Activated gamma-delta T cell treated with Interleukin-2 at 50 U/mL for 16 hours (primary cell): ENCODE measurements around the gene COX17.
A peak's percentile ranks its signal among the peaks of the same experiment; 100 is the strongest.
"Not testable (repeated sequence)": the region's sequence is repeated elsewhere in the genome, so short reads cannot be mapped to it uniquely, and the experiment has no call there.

Source experiments
- DNase-seq: peaks from one replicate; pipeline ENCODE4 v3.0.0-alpha.2; 2020

Gene COX17, protein sequence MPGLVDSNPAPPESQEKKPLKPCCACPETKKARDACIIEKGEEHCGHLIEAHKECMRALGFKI

GRCh38 chr3:119676771-119677640 is at the start of gene COX17:
Gene COX17 (minus strand): TSS chr3:119677406. CDS start chr3:119677310, 96 bp downstream.
- DNase-seq, result peak; percentile 95

- DNase-seq, result no peak
These were observed 49.7 kb upstream of the COX17 start for GRCh38 chr3:119726909-119727308.

DNA sequence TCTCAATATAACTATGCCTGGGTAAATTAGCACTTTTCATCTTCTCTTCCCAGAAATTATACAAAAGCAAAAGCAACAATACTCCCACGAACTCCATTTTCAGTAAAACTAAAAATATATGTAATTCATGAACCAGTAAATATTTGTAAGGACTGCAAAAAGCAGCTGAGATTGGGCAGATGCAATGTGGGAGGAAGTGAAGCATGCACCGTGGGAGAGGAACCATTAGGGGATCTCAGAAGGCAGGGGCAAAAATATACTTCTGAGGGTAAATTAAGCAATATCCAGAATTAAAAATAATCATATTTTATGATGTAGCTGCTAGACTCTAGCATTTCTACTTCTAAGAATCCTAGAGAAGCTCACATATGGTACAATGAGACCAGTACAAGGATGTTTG is 45.8 kb upstream of the COX17 start:
- no peak for DNase-seq

- DNase-seq, result no peak
These were observed 40.3 kb upstream of the COX17 start for GRCh38 chr3:119717520-119717919.

GRCh38 chr3:119716998-119717397 is 39.8 kb upstream of the COX17 start:
- no peak for DNase-seq

GRCh38 chr3:119715105-119715504 is 37.9 kb upstream of the COX17 start:
- no peak for DNase-seq

GRCh38 chr3:119703820-119704531 is 26.8 kb upstream of the COX17 start:
- DNase-seq, result no peak

GRCh38 chr3:119702530-119703527 is 25.6 kb upstream of the COX17 start, which contains the start of gene CFAP91:
Gene CFAP91 (plus strand): TSS chr3:119703022. CDS start chr3:119703099, 77 bp downstream.
- DNase-seq, result peak; percentile 71

DNA sequence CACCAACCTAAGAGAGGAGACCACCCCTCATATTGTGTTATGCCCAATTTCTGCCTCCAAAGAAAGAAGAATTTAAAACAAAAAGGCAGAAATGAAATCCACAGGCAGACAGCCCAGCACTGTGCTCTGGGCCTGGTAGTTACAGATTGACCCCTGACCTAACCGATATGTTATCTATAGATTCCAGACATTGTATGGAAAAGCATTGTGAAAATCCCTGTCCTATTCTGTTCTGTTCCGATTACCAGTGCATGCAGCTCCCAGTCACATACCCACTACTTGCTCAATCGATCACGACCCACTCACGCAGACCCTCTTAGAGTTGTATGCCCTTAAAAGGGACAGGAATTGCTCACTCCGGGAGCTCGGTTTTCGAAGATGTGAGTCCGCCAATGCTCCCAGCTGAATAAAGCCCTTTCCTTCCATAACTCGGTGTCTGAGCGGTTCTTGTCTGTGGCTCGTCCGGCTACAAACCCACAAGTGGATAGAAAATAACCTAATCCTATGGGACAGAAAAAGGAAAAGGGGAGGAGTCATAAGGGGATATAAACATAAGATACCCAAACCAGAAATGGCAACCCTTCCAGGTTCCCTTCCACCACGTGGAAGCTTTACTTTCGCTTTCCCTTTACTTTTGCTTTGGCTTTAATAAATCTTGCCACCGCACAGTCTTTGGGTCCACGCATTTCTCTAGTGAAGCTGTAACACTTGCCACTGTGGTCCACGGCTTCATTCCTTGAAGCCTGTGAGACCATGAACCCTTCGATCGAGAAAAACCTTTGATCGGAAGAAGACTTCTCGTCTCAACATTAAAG is 23.9 kb upstream of the COX17 start:
- DNase-seq, result no peak

DNA sequence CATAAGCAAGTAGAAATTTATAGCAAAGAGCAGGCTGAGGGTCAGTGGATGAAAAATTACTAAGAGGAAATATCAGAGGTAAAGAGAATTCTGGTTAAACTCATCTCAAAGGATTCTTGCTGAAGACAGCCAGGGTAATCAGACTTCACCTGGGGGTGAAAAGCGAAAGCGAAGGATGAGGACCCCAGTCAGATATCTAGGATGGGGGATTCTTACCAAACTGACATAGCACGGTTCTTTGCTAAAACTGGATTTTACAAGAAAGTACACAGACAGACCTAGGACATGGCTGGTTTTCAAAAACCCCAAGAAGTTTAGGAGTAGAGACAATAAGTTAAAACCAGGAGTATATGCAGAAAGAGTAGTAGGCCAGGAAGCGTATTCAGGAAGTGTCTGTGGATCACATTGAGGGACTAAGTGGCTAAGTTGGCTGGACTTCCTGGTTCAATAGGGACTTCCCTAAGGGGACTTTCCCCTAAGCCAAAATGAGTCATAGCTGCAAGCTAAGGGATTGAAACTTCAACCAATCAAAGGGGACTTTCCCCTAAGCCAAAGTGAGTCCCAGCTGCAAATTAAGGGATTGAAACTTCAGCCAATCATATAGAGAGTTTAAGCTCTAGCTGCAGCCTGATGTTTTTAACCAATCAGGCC is 23.2 kb upstream of the COX17 start:
- DNase-seq, result no peak

GRCh38 chr3:119697394-119697793 is 20.2 kb upstream of the COX17 start:
- DNase-seq, result no peak

DNA sequence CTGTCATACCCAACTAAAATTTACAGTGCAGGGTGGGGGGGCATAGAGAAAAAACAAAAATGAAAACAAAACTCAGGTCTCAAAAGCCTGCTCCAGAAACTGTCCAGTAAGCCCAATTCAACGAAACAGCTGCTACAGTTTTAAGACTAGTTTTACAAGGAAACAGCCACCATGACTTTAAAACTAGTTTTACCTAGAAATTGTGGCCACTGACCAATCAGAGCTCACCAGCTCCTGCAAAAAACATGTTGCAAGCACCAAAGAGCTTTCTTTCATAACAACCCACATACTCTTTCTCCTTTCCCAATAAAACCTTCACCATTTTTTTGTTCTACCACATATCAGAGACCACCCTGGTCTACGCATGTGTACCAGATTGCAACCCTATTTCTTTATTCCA is 18.3 kb upstream of the COX17 start:
- no peak for DNase-seq

DNA sequence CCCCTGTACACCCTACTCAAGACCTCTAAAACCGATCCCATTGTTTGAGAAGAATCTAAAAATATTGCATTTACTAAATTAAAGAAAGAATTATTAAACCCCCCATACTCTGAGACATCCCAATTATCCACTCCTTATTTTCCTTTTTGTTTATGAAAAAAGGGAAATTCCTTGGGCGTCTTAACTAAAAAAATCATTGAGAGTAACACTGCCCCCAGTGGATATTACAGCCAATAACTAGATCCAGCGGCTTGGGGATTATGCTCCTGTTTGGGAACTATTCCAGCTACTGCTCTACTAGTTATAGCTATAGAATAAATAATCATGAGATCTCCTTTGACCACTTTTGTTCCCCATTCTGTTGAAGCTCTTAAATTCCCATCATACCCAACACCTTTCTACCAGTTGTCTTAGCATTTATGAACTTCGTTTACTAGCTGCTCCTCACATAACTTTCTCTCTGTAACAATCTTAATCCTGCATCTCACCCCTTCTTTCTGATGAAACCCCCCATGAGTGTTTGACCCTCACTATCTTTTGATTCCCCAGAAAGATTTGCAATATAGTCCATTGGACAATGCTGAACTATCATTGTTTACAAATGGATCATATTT is 12.9 kb upstream of the COX17 start:
- no peak for DNase-seq

DNA sequence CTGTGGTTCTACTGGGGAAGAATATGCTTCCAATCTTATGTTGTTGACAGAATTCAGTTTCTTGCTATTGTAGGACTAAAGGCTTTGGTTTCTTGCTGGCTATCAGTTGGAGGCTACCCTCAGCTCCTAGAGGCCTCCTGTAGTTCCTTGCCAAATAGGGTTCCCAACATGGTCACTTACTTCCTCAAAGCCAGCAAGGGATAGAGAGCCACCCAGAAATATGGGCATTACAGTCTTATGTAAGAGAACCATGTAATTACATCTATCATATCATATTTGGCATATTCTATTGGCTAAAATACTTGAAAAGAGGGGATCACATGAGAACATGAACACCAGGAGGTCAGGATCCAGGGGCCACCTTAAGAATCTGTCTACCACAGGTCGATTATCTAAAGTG is 6.2 kb upstream of the COX17 start:
- DNase-seq, result no peak

- no peak for DNase-seq
These were observed 4.1 kb upstream of the COX17 start for GRCh38 chr3:119681279-119681678.

DNA sequence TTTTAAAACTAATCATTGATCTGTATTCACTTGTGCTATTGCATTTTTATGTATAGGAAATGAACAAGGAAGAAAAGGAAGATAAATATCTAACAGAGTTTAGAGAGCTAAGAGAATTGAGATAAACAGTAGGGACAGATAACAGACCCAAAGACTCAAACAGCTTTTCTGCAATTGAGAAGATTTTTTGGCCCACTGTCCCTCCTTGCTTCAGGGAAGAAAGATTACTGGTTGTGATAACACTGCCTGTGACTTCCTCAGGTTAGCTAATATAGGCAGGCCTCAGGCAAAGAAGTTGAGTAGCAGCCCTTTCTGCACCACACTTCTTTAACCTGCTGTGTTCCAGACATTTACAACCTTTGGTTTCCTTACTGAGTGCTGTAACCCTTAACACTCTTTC is 2.7 kb upstream of the COX17 start:
- no peak for DNase-seq

DNA sequence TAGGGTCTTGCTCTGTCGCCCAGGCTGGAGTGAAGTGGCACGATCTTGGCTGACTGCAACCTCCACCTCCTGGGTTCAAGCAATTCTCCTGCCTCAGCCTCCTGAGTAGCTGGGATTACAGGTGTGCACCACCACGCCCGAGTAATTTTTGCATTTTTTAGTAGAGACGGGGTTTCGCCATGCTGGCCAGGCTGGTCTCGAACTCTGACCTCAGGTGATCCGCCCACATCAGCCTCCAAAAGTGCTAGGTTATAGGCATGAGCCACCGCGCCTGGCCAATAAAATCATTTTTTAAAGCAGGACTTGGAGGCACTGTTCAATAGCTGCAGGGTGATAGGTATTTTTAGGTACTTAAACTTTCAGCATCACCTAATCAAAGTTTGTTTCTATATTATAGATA is 1.0 kb upstream of the COX17 start:
- not testable (repeated sequence) for DNase-seq

DNA sequence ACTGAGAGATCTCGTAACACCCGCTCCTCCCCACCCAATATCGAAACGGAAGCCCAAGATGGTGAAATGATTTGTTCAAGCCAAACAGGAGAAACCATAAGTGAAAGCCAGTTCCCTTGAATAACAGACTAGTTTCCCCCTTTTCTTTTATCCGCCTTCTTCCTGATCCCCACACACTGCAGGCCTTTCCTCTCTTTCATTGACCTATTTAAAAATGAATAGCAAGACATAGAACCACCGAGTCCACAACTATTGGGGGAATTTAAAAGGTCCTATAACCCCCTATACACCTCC is 382 bp upstream of the COX17 start:
- DNase-seq, result no peak

- DNase-seq, result no peak
These were observed 1.2 kb downstream of the COX17 start for GRCh38 chr3:119676020-119676419.

- DNase-seq, result no peak
These were observed 1.9 kb downstream of the COX17 start for GRCh38 chr3:119675188-119675874.
